H1 (cell line): ENCODE data around the gene LRRC42. TPM values are rescaled to one million over a fixed set of nuclear protein-coding genes. Genes with fewer than 3 reads are reported as not detected.

Source experiments
- CTCF ChIA-PET: fragments of 300-600 bp; sonication (Branson Sonifier 250); formaldehyde crosslinking; loops from one replicate; lab custom pipeline; 2021; ENCODE audit not compliant: partially characterized antibody; lab: Charles Lee
- POLR2A ChIA-PET: fragments of 300-600 bp; sonication (Branson Sonifier 250); formaldehyde crosslinking; loops from one replicate; lab custom pipeline; 2021; ENCODE audit warnings: inconsistent platforms; ENCODE audit not compliant: partially characterized antibody; lab: Charles Lee
- DNase-seq, 2 experiments: peaks; one replicate each; pipeline versions ENCODE4 v3.0.0 to v3.0.0-alpha.2; 2010 to 2022; ENCODE audit warnings: low spot score in 2 of 2, low read depth in 1 of 2, mixed read lengths in 1 of 2
- FAIRE-seq: peaks from 2 replicates; lab custom pipeline; 2011; peaks lifted over from hg19 to GRCh38; lab: Jason Lieb, UNC
- H2AFZ ChIP-seq: 2 replicates; pipeline ENCODE4 v1.8.1; 2012; ENCODE audit warnings: low read length, inconsistent platforms
- H2AK5ac ChIP-seq: 2 replicates; pipeline ENCODE4 v1.6.1; 2013; ENCODE audit warnings: low read depth, low read length
- H2BK120ac ChIP-seq: replicated peaks from 2 replicates; pipeline ENCODE3; 2013; ENCODE audit warnings: low read depth, low read length, inconsistent platforms
- H2BK12ac ChIP-seq: 2 replicates; pipeline ENCODE4 v1.6.1; 2013; ENCODE audit warnings: low read depth, low read length
- H2BK15ac ChIP-seq: 2 replicates; pipeline ENCODE4 v1.6.1; 2013; ENCODE audit warnings: low read length
- H2BK20ac ChIP-seq: 2 replicates; pipeline ENCODE4 v1.6.1; 2013; ENCODE audit warnings: low read length
- H2BK5ac ChIP-seq: 2 replicates; pipeline ENCODE4 v1.6.1; 2013; ENCODE audit warnings: low read depth, low read length
- H3K14ac ChIP-seq: 2 replicates; pipeline ENCODE4 v1.6.1; 2013; ENCODE audit warnings: inconsistent platforms; ENCODE audit not compliant: insufficient read length
- H3K18ac ChIP-seq: 2 replicates; pipeline ENCODE4 v1.6.1; 2013; ENCODE audit warnings: low read length; ENCODE audit errors: extremely low read depth
- H3K23ac ChIP-seq: 2 replicates; pipeline ENCODE4 v1.6.1; 2013; ENCODE audit warnings: inconsistent platforms; ENCODE audit not compliant: insufficient read length
- H3K23me2 ChIP-seq: 2 replicates; pipeline ENCODE4 v1.6.1; 2013; ENCODE audit warnings: low read depth, low read length
- H3K27ac ChIP-seq: 2 replicates; pipeline ENCODE4 v1.6.1; 2011; ENCODE audit warnings: low read depth, low read length, inconsistent platforms
- H3K27me3 ChIP-seq, 4 experiments: replicated peaks in 1 of 4; 1 replicate in 1 of 4; 2 replicates in 3 of 4; pipeline versions ENCODE4 v1.6.1 to v1.8.1; 2011 to 2013; ENCODE audit warnings: low read length in 3 of 4, mild to moderate bottlenecking in 3 of 4, inconsistent platforms in 2 of 4, mixed read lengths in 2 of 4, moderate library complexity in 1 of 4; ENCODE audit not compliant: control insufficient read depth in 3 of 4, insufficient read depth in 3 of 4; ENCODE audit errors: extremely low read depth in 1 of 4
- H3K36me3 ChIP-seq, 4 experiments: 2 replicates each; pipeline versions ENCODE4 v1.6.1 to v1.8.1; 2011 to 2013; ENCODE audit warnings: mild to moderate bottlenecking in 4 of 4, low read length in 3 of 4, moderate library complexity in 2 of 4, control low read depth in 1 of 4, inconsistent platforms in 1 of 4; ENCODE audit not compliant: insufficient read depth in 4 of 4, control insufficient read depth in 2 of 4
- H3K4ac ChIP-seq: replicated peaks from 2 replicates; pipeline ENCODE3; 2013; ENCODE audit warnings: low read length, low read depth, mixed read lengths, inconsistent platforms; ENCODE audit not compliant: insufficient read length
- H3K4me1 ChIP-seq, 4 experiments: replicated peaks in 1 of 4; 1 replicate in 1 of 4; 2 replicates in 3 of 4; pipeline versions ENCODE4 v1.6.1 to v1.8.1; 2011 to 2013; ENCODE audit warnings: low read length in 3 of 4, inconsistent platforms in 2 of 4, mixed read lengths in 1 of 4; ENCODE audit not compliant: insufficient read depth in 4 of 4, control insufficient read depth in 3 of 4
- H3K4me2 ChIP-seq, 2 experiments: 2 replicates each; pipeline versions ENCODE4 v1.6.1 to v1.8.1; 2011 to 2013; ENCODE audit warnings: low read depth in 2 of 2, low read length in 2 of 2, control low read depth in 1 of 2, inconsistent platforms in 1 of 2, mild to moderate bottlenecking in 1 of 2; ENCODE audit not compliant: insufficient read depth in 1 of 2
- H3K4me3 ChIP-seq, 4 experiments: fragments of 200-600, 300-600 bp in 1 of 4; sonication (generic), shearing (Covaris generic), sonication (Bioruptor Twin) in 1 of 4; 2 replicates each; pipeline versions ENCODE4 v1.5.1 to v1.8.1; 2011 to 2016; ENCODE audit warnings: low read length in 4 of 4, low read depth in 3 of 4, control low read depth in 2 of 4, inconsistent platforms in 2 of 4, mild to moderate bottlenecking in 2 of 4, mixed read lengths in 1 of 4, moderate library complexity in 1 of 4; ENCODE audit not compliant: insufficient read depth in 2 of 4; ENCODE audit errors: extremely low read depth in 1 of 4
- H3K56ac ChIP-seq: replicated peaks from 2 replicates; pipeline ENCODE3; 2013; ENCODE audit warnings: low read depth, mild to moderate bottlenecking, mixed read lengths, low read length, inconsistent platforms; ENCODE audit not compliant: insufficient read length
- H3K79me1 ChIP-seq: 2 replicates; pipeline ENCODE4 v1.6.1; 2013; ENCODE audit warnings: low read depth, low read length, control low read depth
- H3K79me2 ChIP-seq, 2 experiments: 2 replicates each; pipeline versions ENCODE4 v1.6.1 to v1.8.1; 2012 to 2013; ENCODE audit warnings: low read length in 2 of 2, mild to moderate bottlenecking in 2 of 2, inconsistent platforms in 1 of 2; ENCODE audit not compliant: insufficient read depth in 2 of 2, control insufficient read depth in 1 of 2
- H3K9ac ChIP-seq, 4 experiments: replicated peaks in 1 of 4; 1 replicate in 1 of 4; 2 replicates in 3 of 4; pipeline versions ENCODE4 v1.6.1 to v1.8.1; 2011 to 2013; ENCODE audit warnings: low read depth in 3 of 4, low read length in 3 of 4, control low read depth in 2 of 4, mild to moderate bottlenecking in 2 of 4, moderate library complexity in 2 of 4, inconsistent platforms in 1 of 4; ENCODE audit errors: extremely low read depth in 1 of 4
- H3K9me3 ChIP-seq, 2 experiments: 2 replicates each; pipeline versions ENCODE4 v1.6.1 to v1.8.1; 2012 to 2013; ENCODE audit warnings: mild to moderate bottlenecking in 2 of 2, moderate library complexity in 2 of 2, control low read depth in 1 of 2, inconsistent platforms in 1 of 2, low read depth in 1 of 2, low read length in 1 of 2, mixed read lengths in 1 of 2; ENCODE audit not compliant: insufficient read depth in 2 of 2
- H4K20me1 ChIP-seq, 2 experiments: replicated peaks in 1 of 2; 2 replicates each; pipeline versions ENCODE3 to v1.8.1; 2011 to 2013; ENCODE audit warnings: inconsistent platforms in 2 of 2, low read length in 2 of 2, mild to moderate bottlenecking in 1 of 2; ENCODE audit not compliant: insufficient read depth in 2 of 2, control insufficient read depth in 1 of 2
- H4K5ac ChIP-seq: 2 replicates; pipeline ENCODE4 v1.6.1; 2013; ENCODE audit warnings: low read length, low read depth, mixed read lengths, inconsistent platforms; ENCODE audit not compliant: insufficient read length
- H4K8ac ChIP-seq: 2 replicates; pipeline ENCODE4 v1.8.0; 2013; ENCODE audit warnings: mild to moderate bottlenecking, moderate library complexity, low read length, inconsistent platforms; ENCODE audit not compliant: insufficient read depth; ENCODE audit errors: extremely low read depth
- H4K91ac ChIP-seq: replicated peaks from 2 replicates; pipeline ENCODE3; 2013; ENCODE audit warnings: low read length, mixed read lengths, inconsistent platforms; ENCODE audit not compliant: insufficient read length
- CHD1 ChIP-seq: IDR thresholded peaks from 2 replicates; pipeline ENCODE4 v1.6.1; 2012; ENCODE audit warnings: low read depth, low read length, improper control_type of control experiment
- KDM1A ChIP-seq: fragments of 200-600, 300-600 bp; sonication (generic); IDR thresholded peaks from 2 replicates; pipeline ENCODE4 v1.7.1; 2016; ENCODE audit warnings: mild to moderate bottlenecking, low read length, borderline replicate concordance
- RFX5 ChIP-seq: IDR thresholded peaks from 2 replicates; pipeline ENCODE4 v1.6.1; 2011; ENCODE audit warnings: low read depth, low read length, improper control_type of control experiment, borderline replicate concordance
- SUZ12 ChIP-seq: fragments of 200-600 bp; sonication (generic); IDR thresholded peaks from 2 replicates; pipeline ENCODE4 v1.6.1; 2012; ENCODE audit warnings: mild to moderate bottlenecking, inconsistent platforms, low read length, moderate library complexity, mixed read lengths
- polyA plus RNA-seq, 7 experiments: library from polyadenylated mRNA; depleted of rRNA in 3 of 7; stranded (reverse) in 5 of 7; unstranded in 2 of 7; fragments of >200 nt in 5 of 7; fragments of 200-250 nt in 2 of 7; gene quantifications; 1 replicate in 5 of 7; 2 replicates in 1 of 7; 4 replicates in 1 of 7; pipeline versions ENCODE4 v1.2.1 to v1.2.3, GENCODE V29; 2011 to 2013; ENCODE audit warnings: missing spikeins in 2 of 7, mixed read lengths in 2 of 7
- total RNA-seq: library from RNA; stranded (reverse); fragmentation: NEBNext Ultra II Directional; extraction: Animal tissue kit (Norgen Biotek cat#: 25700); gene quantifications from 2 replicates; pipeline ENCODE4 v1.2.1, GENCODE V29; 2021
- TF ChIP-seq, protein P1 (sequence below): IDR thresholded peaks from 2 replicates; pipeline ENCODE4 v1.6.1; 2012; ENCODE audit warnings: low read length, inconsistent platforms

Gene LRRC42
- total and polyA plus RNA-seq, 2 of the 8 experiments (the other 6 are each of a cell fraction or from before 2014, with no cell fraction given): 38.2 to 54.1 TPM

DNA sequence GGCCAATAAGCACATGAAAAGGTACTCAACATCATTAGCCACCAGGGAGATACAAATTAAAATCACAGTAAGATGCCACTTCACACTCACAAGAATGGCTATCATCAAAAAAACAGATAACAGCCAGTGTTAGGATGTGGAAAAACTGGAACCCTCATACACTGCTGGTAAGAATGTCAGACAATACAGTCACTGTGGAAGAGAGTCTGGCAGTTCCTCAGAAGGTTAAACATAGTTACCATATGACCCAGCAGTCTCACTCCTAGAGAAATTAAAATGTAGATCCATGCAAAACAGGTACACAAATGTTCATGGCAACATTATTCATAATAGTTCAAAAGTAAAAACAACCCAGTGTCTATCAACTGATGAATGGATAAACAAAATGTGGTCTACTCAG, 38.6 kb downstream of the LRRC42 start:
- H3K4me3 ChIP-seq: no peak overlapping the region
- H4K8ac ChIP-seq: no peak overlapping the region
- peaks cover 2% of the 10 kb centered on the region; the same call in 1 of the 2 replicates for H3K23me2 ChIP-seq
- no peak overlapping the region for H3K14ac ChIP-seq
- no peak overlapping the region for H3K56ac ChIP-seq
- H2BK120ac ChIP-seq: no peak overlapping the region
- no peak overlapping the region for H4K5ac ChIP-seq
- ChIA-PET CTCF (no interaction called here), POLR2A (no interaction called here)
- DNase-seq (no peak), FAIRE-seq (no peak)
- H2BK20ac ChIP-seq: no peak overlapping the region
- H3K79me2 ChIP-seq: no peaks in the 10 kb centered on the region
- H3K23ac ChIP-seq: no peak overlapping the region
- no peaks in the 10 kb centered on the region for H3K79me1 ChIP-seq
- H3K18ac ChIP-seq: no peak overlapping the region
- H2BK15ac ChIP-seq: no peak overlapping the region
- H3K27me3 ChIP-seq: peaks cover 0 to 2% (median 0%) of the 10 kb centered on the region in 4 experiments; a peak in 1 of 7 replicates
- peaks cover 0 to 5% (median 0%) of the 10 kb centered on the region in 4 experiments; a peak in 2 of 7 replicates for H3K4me1 ChIP-seq
- H3K9me3 ChIP-seq: no peaks in the 10 kb centered on the region
- no peak overlapping the region for H3K4ac ChIP-seq
- H4K20me1 ChIP-seq: no peaks in the 10 kb centered on the region
- TF ChIP-seq KDM1A (no peak), SUZ12 (no peak), CHD1 (no peak), RFX5 (no peak)
- TF ChIP-seq, protein P1, sequence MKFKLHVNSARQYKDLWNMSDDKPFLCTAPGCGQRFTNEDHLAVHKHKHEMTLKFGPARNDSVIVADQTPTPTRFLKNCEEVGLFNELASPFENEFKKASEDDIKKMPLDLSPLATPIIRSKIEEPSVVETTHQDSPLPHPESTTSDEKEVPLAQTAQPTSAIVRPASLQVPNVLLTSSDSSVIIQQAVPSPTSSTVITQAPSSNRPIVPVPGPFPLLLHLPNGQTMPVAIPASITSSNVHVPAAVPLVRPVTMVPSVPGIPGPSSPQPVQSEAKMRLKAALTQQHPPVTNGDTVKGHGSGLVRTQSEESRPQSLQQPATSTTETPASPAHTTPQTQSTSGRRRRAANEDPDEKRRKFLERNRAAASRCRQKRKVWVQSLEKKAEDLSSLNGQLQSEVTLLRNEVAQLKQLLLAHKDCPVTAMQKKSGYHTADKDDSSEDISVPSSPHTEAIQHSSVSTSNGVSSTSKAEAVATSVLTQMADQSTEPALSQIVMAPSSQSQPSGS: no peak
- H4K91ac ChIP-seq: no peak overlapping the region
- no peak overlapping the region for H3K9ac ChIP-seq
- H2AFZ ChIP-seq: no peak overlapping the region
- no peak overlapping the region for H2AK5ac ChIP-seq
- no peak overlapping the region for H3K4me2 ChIP-seq
- no peak overlapping the region for H2BK5ac ChIP-seq
- no peak overlapping the region for H2BK12ac ChIP-seq
- no peak overlapping the region for H3K27ac ChIP-seq
- H3K36me3 ChIP-seq: no peaks in the 10 kb centered on the region
